Measurements from ENCODE around the gene FANK1.
"Not testable (repeated sequence)": the region's sequence is repeated elsewhere in the genome, so short reads cannot be mapped to it uniquely, and the experiment has no call there.

Gene FANK1

GRCh38 chr10:125911990-125912389 lies 15.6 kb downstream of the FANK1 start:
- H3K4me3 ChIP-seq (ENCODE audit: low read length): no peak overlapping the region
- TF ChIP-seq CTCF (IDR thresholded peaks at IDR 0.05; ENCODE audit: insufficient read depth, low read depth, low read length, missing control alignments): no peak
- DNase-seq (ENCODE audit: low read depth): no peak

- H3K4me3 ChIP-seq (ENCODE audit: low read length); DNase-seq (ENCODE audit: low read depth): not testable (repeated sequence)
Observed at GRCh38 chr10:125913277-125913676, 16.9 kb downstream of the FANK1 start.

GRCh38 chr10:125916977-125917376 lies 20.6 kb downstream of the FANK1 start:
- peak; percentile 15 for DNase-seq (ENCODE audit: low read depth)
- no peak for TF ChIP-seq CTCF (IDR thresholded peaks at IDR 0.05; ENCODE audit: insufficient read depth, low read depth, low read length, missing control alignments)
- no peak overlapping the region for H3K4me3 ChIP-seq (ENCODE audit: low read length)

- not testable (repeated sequence) for DNase-seq (ENCODE audit: low read depth); H3K4me3 ChIP-seq (ENCODE audit: low read length)
Observed at GRCh38 chr10:125917704-125918361, 21.5 kb downstream of the FANK1 start.

GRCh38 chr10:125921643-125922306 lies 25.4 kb downstream of the FANK1 start:
- not testable (repeated sequence) for H3K4me3 ChIP-seq (ENCODE audit: low read length)

GRCh38 chr10:125925262-125925834 lies 29.0 kb downstream of the FANK1 start:
- TF ChIP-seq CTCF (IDR thresholded peaks at IDR 0.05; ENCODE audit: insufficient read depth, low read depth, low read length, missing control alignments): no peak
- no peak for DNase-seq (ENCODE audit: low read depth)
- H3K4me3 ChIP-seq (ENCODE audit: low read length): no peak overlapping the region

More at GRCh38 chr10:125921643-125922306, 25.4 kb downstream of the FANK1 start:
- not testable (repeated sequence) for DNase-seq (ENCODE audit: low read depth)

GRCh38 chr10:125926247-125926646 lies 29.9 kb downstream of the FANK1 start:
- DNase-seq (ENCODE audit: low read depth): no peak
- H3K4me3 ChIP-seq (ENCODE audit: low read length): no peak overlapping the region
- TF ChIP-seq CTCF (IDR thresholded peaks at IDR 0.05; ENCODE audit: insufficient read depth, low read depth, low read length, missing control alignments): no peak

GRCh38 chr10:125927265-125927664 lies 30.9 kb downstream of the FANK1 start:
- H3K4me3 ChIP-seq (ENCODE audit: low read length): not testable (repeated sequence)
- DNase-seq (ENCODE audit: low read depth): peak; percentile 9

GRCh38 chr10:125928928-125929585 lies 32.7 kb downstream of the FANK1 start:
- DNase-seq (ENCODE audit: low read depth): no peak
- TF ChIP-seq CTCF (IDR thresholded peaks at IDR 0.05; ENCODE audit: insufficient read depth, low read depth, low read length, missing control alignments): no peak
- no peak overlapping the region for H3K4me3 ChIP-seq (ENCODE audit: low read length)

Data from epithelial cell of esophagus (primary cell).